Muscle of arm (tissue), 14 donors: ENCODE results near the gene CIART. TPM values are rescaled to one million over a fixed set of nuclear protein-coding genes. Genes with fewer than 3 reads are reported as not detected.
"Not testable (repeated sequence)": the region's sequence is repeated elsewhere in the genome, so short reads cannot be mapped to it uniquely, and the experiment has no call there.

Experiments
- DNase-seq: peaks from one replicate; pipeline ENCODE4 v3.0.0-alpha.2; 2013
- long read RNA-seq, 11 donors: transcript quantifications; one replicate each; lab custom pipeline, GENCODE V29; 2026
- polyA plus RNA-seq, 12 donors: library from polyadenylated mRNA; unstranded; fragments of 120-200 nt; gene quantifications; one replicate each; pipeline ENCODE4 v1.2.1, GENCODE V29; 2013; ENCODE audit not compliant: insufficient read length in 12 of 12

Gene CIART
- polyA plus RNA-seq, result 1 to 10 TPM in 10 of 12 donors, not detected in 2; 1.8 to 6.4 (median 3.6) TPM
- long read RNA-seq, donor 1, partial matches to known transcripts, result 0 of 2 reads
- long read RNA-seq, donor 1, other reads (novel, unspliced or antisense), result 0 of 2 reads
- long read RNA-seq, donor 2, partial matches to known transcripts, result 0 of 1 reads
- long read RNA-seq, donor 2, other reads (novel, unspliced or antisense), result 0 of 1 reads
- long read RNA-seq, donor 3, result 0 reads
- long read RNA-seq, donor 4, partial matches to known transcripts, result 0 of 1 reads
- long read RNA-seq, donor 4, other reads (novel, unspliced or antisense), result 0 of 1 reads
- long read RNA-seq, donor 5, partial matches to known transcripts, result 0 of 2 reads
- long read RNA-seq, donor 5, other reads (novel, unspliced or antisense), result 0 of 2 reads
- long read RNA-seq, donor 6, result 0 reads
- long read RNA-seq, donor 7, result 0 reads
- long read RNA-seq, donor 8, partial matches to known transcripts, result 0 of 1 reads
- long read RNA-seq, donor 8, other reads (novel, unspliced or antisense), result 0 of 1 reads
- long read RNA-seq, donor 9, partial matches to known transcripts, result 0 of 4 reads
- long read RNA-seq, donor 9, other reads (novel, unspliced or antisense), result 0 of 4 reads
- long read RNA-seq, donor 10, partial matches to known transcripts, result 0 of 3 reads
- long read RNA-seq, donor 10, other reads (novel, unspliced or antisense), result 0 of 3 reads
- long read RNA-seq, donor 11, result 0 reads

- DNase-seq, result peak; percentile 95
These were observed at the start of gene CIART for GRCh38 chr1:150281758-150282557. TSS of gene CIART (plus strand) at chr1:150282554. CDS start at chr1:150283268, 714 bp downstream.

- DNase-seq, result not testable (repeated sequence)
These were observed 49.4 kb upstream of the CIART start for GRCh38 chr1:150232921-150233320.

- DNase-seq, result no peak
These were observed 48.7 kb upstream of the CIART start for GRCh38 chr1:150233359-150234308.

- no peak for DNase-seq
These were observed 48.1 kb upstream of the CIART start for GRCh38 chr1:150234309-150234565.

GRCh38 chr1:150234566-150235293 is 47.6 kb upstream of the CIART start:
- DNase-seq, result peak; percentile 86

- DNase-seq, result no peak
These were observed 47.0 kb upstream of the CIART start for GRCh38 chr1:150235294-150235851.

- DNase-seq, result peak; percentile 98
These were observed 46.3 kb upstream of the CIART start, which contains the start of gene ANP32E for GRCh38 chr1:150235852-150236613. TSS of gene ANP32E (minus strand) at chr1:150236112. CDS start at chr1:150235786, 326 bp downstream.

GRCh38 chr1:150236614-150237100 is 45.7 kb upstream of the CIART start:
- no peak for DNase-seq

GRCh38 chr1:150237176-150237575 is 45.2 kb upstream of the CIART start:
- not testable (repeated sequence) for DNase-seq

- no peak for DNase-seq
These were observed 44.6 kb upstream of the CIART start for GRCh38 chr1:150237746-150238145.

GRCh38 chr1:150243003-150243402 is 39.4 kb upstream of the CIART start:
- DNase-seq, result no peak

- no peak for DNase-seq
These were observed 32.4 kb upstream of the CIART start for GRCh38 chr1:150249936-150250335.

- DNase-seq, result no peak
These were observed 26.2 kb upstream of the CIART start for GRCh38 chr1:150256198-150256553.

- DNase-seq, result no peak
These were observed 25.6 kb upstream of the CIART start for GRCh38 chr1:150256554-150257341.

- DNase-seq, result no peak
These were observed 24.4 kb upstream of the CIART start, which contains the start of gene CA14 for GRCh38 chr1:150257624-150258585. TSS of gene CA14 (plus strand) at chr1:150257774. CDS start at chr1:150258129, 355 bp downstream.

GRCh38 chr1:150259217-150259616 is 23.1 kb upstream of the CIART start:
- no peak for DNase-seq
